Stimulated activated CD8-positive, alpha-beta memory T cell treated with anti-CD3 and anti-CD28 coated beads, Interleukin-15, amount 100 ng/mL, for 48 hours (primary cell): ENCODE results near the gene RBL2.

Source experiments
- DNase-seq, 2 donors: peaks; one replicate each; pipeline ENCODE4 v3.0.0-alpha.2; 2020; ENCODE audit warnings: low read depth in 2 of 2

Gene RBL2

DNA sequence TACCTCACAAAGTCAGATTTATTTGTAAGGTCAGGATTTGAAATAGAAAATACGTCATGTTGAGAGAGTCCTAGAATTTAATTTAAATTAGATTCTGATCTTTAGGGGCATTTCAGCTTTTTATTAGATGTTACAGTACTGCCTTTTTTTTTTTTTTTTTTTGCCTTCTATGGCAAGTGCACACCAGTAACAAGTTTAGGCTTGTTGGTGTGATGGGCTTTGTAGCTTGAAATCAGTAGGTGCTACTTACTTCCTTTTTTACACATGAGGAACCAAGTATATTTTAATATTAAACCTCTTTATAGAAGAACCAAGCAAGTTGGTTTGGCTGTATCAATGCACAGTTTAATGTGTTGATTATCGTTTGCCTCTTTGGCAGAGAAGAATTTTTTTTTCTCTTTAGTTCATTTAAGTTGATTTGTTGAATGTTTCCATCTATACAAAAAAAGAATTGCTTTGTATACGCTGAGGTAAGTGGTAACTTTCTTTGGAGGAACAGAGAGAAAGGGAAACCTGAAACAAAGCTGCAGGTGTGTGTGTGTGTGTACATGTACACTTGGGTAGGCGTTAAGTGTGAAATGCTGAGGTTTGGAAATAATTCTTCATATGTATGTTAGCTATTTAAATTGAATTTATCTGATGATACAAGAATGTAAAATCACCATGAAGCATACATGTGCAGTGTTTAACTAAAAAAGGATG, 15.7 kb downstream of the RBL2 start:
- DNase-seq = no peak

DNA sequence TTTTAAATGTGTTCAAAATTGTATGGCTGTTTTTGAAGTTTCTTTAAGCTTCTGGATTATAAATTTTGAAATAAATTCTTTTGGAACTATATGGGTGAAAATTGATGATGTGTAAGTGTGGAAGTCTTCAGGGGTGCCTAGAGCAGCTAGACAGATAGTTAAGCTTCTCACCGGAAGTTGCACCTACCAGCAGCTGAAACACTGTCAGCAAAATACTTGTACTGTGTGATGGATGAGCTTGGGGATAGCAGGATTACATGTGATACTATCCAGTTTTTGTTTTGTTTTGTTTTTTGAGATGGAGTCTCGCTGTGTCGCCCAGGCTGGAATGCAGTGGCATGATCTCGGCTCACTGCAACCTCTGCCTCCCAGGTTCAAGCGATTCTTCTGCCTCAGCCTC, 19.7 kb downstream of the RBL2 start:
- DNase-seq = no peak

DNA sequence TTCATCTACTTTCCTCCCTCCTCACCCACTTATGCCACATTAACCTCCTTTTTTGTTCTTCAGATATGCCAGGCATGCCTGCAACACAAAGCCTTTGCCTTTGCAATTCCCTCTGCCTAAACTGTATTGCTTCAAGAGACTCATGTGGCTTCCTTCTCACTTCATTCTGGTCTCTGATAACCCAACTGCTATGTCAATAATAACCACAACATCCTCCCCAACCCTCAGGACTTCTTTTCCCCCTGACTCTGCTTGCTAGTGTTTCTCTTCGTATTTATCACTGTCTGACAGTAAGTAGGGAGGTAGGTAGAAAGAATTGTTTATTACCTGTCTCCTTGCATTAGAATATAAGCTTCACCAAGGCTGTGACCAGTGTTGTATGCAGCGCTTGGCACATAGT, 22.4 kb downstream of the RBL2 start:
- DNase-seq = no peak

DNA sequence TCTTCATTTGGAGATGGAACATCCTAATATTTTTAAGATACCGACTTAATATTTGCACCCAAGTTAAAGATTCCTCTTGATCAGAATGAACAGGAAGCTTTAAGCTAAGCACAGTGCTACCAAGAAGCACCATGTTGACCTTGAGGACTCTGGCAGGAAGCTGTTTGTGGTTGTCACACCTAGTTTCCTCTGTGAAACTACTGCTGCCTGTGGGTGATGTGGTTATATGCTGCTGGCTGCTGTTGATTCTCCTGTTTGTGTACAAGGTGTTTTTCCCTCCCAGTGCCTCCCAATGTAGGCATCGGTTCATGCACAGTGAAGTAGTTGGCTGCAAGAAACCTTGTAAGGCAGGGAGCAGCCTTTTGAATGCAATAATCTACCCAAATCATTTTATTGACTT, 23.4 kb downstream of the RBL2 start:
- DNase-seq = peak; percentile 47 to 51

DNA sequence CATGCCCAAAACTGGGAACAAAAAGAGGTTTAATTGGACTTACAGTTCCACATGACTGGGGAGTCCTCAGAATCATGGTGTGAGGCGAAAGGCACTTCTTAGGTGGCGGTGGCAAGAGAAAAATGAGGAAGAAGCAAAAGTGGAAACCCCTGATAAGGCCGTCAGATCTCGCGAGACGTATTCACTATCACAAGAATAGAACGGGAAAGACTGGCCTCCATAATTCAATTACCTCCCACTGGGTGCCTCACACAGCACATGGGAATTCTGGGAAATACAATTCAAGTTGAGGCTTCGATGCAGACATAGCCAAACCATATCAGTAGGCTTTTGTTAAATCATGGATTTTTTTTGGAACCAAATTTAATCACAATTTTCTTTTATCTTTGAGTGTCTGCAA, 24.4 kb downstream of the RBL2 start:
- no peak for DNase-seq

DNA sequence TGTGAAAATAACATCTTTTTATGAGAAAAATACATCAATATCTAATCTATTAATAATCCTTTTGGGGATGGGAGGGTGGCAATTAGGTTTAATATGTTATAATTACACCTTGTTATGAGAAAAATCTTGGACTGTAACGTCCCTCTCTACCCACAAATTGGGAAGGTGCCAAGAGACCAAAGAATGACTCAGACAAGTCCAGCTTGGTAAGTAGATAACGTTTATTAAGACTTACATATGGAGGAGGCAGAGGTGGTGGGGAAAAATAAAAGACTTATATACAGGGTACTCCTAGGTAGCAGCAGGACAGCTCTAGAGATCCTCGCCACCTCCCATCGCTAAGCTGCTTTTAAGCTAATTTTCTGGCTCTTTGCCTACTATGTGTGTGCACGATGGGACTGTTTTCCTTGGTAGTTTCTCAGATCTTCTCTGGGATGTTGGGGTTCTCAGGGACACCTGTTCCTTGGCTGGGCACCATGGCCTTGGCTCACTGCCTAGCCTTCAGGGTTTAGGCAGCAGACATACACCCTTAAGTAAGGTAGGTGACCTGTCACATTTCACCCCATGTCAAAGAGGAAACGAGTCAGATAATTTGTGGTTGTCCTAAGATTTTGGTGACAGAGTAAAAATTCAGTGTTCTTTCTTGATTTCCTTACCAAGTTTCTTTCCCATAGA, 31.5 kb downstream of the RBL2 start:
- DNase-seq = no peak

DNA sequence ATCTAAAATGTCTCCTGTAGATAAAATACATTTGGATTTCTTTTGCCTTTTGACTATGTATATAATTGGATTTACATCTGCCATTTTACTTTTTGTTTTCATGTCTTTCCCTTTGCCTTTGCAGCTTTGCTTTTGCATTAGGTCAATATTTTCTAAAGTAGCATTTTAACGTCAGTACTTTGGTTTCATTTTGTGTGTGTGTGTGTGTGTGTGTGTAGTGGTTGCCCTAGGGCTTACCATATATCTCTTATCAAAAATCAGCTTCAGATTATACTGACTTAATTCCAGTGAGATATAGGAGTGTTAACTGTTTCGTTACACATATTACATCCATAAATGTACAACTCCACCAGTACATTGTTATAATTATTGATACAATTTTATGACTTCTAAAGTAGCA, 42.6 kb downstream of the RBL2 start:
- DNase-seq = no peak

DNA sequence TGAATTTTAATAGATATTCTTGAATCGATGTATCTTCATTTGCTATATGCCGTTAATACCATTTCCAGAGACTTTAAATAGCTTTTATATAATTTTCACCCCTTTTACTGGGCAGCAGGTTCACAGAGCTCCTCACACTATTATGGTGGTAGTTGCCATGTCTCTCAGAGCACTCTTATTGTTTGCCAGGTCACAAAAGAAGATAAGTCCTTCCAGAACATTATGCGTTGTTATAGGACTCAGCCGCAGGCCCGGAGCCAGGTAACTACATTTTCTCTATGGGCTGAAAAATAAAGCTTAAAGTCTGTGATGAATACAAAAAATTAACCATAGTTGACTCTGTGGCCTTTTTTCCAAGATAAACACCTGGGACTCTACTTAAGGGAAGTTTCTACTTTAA, 44.7 kb downstream of the RBL2 start:
- DNase-seq = no peak

DNA sequence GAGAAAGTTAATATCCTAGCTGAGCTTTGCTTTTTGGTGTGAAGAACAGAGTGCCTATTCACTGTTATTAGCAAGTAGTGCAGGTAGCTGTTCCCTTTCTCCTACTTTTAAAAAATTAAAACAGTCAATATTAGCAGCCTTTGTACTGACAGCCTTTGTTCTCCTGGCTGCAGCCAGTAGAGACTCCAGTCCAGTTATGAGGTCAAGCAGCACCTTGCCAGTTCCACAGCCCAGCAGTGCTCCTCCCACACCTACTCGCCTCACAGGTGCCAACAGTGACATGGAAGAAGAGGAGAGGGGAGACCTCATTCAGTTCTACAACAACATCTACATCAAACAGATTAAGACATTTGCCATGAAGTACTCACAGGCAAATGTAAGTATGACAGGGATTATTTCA, 46.1 kb downstream of the RBL2 start:
- no peak for DNase-seq

DNA sequence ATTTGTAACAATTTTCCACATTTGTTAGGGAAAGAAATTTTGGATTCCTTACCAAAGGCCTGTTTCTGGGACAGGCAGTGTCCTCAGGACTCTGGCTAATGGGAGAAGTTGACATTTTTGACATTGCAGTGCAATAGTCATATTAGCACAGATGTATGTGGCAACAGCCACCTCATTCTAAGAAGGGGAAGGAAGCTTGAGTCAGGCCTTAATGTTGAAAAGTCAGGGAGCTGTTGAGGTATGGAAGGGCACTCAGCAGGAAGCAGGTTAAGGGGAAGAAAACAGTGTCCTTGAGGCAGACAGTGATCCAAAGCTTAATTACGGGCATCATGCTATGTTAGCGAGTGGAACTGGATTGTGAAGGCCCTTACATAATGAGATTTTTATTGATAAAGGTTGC, 47.9 kb downstream of the RBL2 start:
- DNase-seq = no peak

DNA sequence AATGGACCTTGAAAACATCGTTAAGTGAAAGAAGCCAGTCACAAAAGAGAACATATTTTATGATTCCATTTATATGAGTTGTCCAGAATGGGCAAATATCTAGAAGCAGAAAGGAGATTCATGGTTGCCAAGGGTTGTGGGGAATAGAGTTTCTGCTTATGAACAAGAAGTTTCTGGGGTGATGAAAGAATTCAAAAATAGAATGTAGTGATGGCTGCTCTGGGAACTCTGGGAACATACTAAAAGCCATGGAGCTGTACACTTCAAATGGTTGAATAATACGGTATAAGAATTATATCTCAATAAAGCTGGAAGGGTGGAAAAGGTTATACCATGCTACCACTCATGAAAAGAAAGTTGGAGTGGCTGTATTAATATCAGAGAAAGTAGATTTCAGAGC, 50.3 kb downstream of the RBL2 start:
- no peak for DNase-seq

DNA sequence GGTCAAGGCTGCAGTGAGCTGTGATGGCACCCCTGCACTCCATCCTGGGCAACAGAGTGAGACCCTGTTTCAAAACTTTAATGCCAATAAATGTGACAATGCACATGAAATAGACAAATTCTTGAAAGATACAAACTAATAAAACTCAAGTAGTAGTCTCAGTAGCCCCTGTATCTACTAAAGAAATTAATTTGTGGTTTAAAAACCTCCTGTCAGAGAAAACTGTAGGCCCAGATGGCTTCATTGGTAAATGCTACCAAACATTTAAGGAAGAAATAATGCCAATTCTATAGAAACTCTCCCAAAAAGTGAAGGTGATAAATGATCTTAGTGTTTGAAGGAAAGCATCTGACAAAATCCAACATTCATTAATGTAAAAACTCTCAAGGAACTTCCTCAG, 52.0 kb downstream of the RBL2 start:
- no peak for DNase-seq

DNA sequence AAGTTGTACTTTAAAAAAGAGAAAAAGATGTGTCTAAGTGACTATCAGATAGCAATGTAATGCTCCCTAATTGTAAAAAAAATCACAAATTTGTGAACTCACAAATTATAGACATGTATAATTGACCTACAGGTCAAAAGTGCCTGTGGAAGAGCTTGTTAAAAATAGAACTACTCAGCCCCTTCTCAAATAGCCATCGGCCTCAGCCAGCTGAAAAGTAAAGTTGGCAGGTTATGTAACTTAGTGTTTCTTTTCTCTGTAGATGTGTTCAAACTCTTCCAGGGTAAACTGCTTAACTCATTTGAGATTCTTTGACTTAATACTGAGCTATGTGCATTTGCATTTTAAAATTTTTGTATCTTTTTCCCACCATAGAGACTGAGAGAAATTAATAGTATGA, 55.5 kb downstream of the RBL2 start:
- DNase-seq = no peak

DNA sequence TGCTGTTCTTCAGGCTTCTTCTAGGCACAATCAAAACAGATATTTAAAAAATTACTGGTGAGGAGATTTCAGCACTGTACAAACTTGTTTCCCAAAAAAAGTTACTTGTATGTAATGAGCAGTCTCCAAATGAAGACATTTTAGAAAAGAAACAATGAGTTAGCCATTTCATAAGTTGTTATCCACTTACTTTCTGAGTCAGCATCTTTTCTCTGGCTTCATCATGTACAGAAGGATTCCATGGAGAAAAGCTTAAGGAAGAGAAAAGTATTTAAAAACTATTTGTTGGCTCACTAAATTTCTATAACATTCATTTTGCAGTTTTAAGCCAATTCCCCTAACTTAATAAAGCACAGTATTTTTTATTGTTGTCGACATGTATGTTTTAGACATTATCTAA, 58.2 kb downstream of the RBL2 start:
- no peak for DNase-seq

DNA sequence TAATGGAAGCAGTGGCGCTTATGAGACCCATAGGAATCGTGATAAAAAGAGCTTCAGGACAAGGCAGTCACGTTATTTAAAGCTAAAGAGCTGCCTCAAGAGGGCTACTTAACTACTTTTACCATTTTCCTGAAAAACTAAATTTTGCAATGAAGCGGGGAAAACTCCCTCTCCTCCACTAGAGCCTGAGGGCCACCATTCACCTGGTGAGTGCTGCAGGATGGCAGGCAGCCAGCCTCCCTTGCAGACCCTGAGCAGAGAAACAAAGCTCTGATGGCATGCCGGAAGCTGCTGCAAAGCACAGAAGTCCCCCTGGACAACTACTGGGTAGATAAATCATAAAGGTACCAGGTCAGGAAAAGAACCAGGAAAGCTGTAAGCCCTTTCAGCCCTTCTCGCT, 60.4 kb downstream of the RBL2 start:
- no peak for DNase-seq

DNA sequence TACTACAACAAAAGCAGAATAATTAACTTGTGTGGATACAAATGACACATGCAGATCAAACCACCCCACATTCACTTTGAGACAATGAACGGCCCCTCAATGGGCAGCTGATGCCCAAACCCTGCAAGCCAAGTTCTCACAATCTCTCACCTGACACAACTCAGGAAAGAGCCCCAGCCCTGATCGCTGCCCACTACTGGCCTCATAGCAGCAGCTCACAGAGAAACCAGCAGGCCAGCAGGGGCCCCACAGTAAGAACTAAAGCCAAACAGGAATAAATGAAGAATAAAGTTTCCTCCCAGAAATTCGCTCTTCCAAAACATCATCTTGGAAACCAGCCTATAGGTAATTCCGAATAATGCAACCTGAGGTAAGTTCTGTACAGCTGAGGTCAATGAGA, 61.1 kb downstream of the RBL2 start:
- DNase-seq = no peak

DNA sequence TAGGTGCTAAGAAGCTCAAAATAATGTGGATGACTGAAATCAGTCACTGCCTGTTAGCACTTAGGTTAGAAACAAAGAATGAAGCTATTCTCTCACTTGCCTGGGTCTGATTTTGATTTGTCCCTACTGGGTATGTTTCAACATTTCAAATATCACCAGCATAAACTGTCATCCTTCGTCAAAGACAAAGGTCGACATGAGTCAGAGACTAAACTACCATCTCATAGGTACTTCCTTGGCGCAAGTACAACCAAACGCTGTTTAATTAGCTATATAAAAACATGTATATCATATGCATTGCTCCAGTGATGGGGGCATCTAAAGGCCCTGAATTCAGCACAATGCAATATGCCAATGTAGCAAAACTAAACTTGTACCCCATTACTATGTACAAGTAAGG, 64.7 kb downstream of the RBL2 start:
- DNase-seq = no peak

DNA sequence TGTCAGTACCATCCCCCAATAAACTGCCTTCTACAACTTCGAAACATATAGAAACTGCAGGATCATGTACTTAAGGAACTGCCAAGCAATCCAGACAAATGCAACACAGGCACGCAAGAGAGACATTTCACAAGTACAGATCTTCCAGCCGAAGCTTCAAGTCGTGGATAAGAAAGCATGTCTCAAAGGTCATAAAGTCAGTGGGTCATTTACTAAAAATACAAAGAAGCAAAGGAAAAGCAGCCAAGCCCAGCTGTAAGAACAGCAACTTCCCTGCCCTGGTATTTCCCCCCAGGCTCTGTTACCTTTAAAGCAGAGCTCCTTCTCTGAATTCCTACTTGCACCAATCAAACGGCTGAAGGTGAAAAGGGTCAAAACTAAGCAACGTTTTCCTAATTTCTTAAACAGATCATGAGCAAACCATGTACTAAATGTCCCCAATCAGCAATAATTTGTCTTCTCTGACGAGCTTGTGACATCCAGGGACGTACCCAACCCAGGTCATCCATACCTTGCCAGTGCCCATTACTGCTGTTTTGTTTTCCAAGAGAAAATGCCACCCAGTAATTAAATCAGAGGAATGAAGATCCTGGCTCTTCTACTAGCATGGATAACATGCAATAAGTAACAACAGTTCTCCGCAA, 67.1 kb downstream of the RBL2 start:
- DNase-seq = no peak

DNA sequence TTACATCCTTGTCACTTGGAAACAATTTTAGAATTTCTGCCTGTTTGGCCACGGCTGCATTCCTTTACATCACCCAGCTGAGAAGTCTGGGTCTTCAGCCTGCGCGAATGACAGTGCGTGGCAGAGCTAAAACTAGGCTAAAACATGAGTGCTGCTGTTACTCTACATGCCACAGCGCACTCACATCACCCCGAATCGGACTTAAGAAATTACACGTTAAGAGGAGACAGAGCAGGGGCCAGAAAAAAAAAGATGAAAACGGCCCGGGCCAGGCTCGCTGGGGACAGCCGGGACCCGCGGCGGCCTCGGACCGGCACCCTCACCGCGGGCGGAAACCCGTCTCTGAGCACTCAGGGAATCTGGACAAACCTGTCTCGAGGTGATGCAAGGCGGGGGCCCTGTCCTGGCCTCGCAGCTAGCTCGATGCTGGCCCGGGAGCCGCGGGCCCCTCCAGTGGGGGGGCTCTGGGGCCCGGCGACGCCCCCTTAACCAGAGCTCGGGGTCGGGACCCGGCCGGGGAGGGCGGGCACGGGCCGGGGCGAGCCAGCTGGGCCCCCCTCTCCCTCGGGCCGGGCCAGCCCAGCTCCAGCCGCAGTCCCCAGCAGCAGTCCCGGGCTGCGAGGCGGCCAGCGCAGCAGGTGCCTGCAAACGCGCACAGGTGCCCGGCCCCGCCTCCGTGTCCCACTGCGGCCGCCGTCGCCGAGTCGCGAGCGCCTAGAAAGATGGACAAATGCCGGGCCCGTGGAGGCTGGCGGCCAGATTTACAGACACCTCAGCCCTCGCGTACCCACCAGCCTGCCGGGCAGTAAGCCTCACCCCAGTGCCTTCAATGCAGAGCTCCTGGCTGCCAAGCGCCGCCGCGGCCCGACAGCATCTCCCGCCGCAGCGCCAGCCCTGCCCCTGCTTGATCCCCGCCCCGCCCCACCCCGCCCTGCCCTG, 68.3 kb downstream of the RBL2 start, which contains the start of gene AKTIP:
Gene AKTIP, minus strand, starts transcription at position 879 of the 939 bp plus-strand sequence. CDS start 2,950 bp downstream, outside the sequence.
- peak in 1 of 2 donors; percentile 54 for DNase-seq

DNA sequence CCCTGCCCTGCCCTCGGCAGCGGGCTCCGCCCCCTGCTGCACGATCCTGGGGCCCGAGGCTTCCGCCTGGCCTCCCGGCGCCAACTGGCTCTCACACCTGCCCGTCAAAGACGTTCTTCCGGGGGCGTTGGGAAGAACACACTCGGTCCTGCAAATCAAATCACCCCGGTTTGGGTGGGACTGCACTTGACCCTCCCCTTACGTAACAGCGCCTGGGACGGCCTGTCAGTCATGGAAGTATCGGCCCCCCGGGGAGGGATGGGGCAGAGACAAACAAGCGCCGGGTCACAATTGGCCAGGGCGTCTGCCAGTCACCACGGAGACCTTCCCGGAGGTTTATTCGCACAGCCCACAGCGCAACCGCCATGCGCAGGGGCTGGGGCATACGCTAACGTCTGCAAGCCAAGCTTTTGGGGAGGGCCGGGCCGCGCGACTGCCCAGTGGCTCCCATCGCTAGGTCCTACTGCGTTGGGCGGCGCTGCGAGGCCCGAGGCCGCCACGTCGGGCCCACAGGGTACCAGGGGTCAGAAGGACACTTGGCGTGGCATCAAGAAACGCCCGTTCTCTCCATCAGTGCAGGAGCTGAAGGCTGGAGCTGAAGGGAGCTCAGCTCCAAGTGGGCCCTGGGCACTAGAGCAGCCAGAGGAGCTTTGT, 69.1 kb downstream of the RBL2 start:
- peak; percentile 99 to 100 for DNase-seq

DNA sequence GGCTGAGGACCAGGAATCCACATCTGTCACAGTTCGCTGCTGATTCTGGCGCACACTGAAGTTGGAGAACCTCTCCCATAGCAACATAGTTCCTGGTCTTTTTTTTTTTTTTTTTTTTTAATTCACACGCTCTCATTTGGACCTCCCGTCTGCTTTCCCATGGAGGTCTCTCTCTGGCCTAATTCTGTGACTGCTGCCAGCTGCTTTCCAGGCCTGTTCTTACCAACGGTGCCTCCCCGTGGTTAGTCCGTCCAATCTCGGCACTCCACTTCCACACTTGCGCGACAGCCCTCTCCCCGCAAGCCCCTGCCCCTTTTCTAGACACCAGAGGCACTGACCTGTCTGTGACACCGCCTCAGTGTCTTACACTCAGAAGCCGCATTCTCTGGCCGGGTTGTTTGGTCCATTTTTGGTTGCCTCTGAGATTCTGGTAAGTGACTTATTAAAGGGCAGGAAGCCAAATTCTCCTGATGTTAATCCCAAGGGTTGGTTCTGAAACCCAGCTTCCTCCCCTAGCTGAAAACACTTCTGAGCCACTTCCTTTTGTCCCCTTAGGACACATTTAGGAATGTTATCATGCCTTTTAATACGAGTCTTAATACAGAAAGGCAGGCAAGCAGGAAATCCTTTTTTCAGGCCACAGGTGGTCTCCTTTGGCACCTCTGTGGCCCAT, 69.9 kb downstream of the RBL2 start:
- DNase-seq = peak in 1 of 2 donors; percentile 12
